Measurements from ENCODE around the gene SEPHS2. TPM values are rescaled to one million over a fixed set of nuclear protein-coding genes. Genes with fewer than 3 reads are reported as not detected.

SEPHS2 gene
- total RNA-seq, 1 experiment from 2014 or later: 53.5 TPM

- peaks cover 36% of the 10 kb centered on the region for H3K4me1 Mint-ChIP-seq
- POLR2A ChIA-PET: interaction anchor here (0.7 to 2.0 kb wide), 11 partner anchors 9 to 163 kb away, joined by 3 to 26 read pairs (median 5); partner anchors contain the start of genes CD2BP2, MYL11, ZNF764 and ZNF771
- TF ChIP-seq E2F4 (CRISPR knock-in tag; IDR thresholded peaks at IDR 0.05; ENCODE audit: borderline replicate concordance, low read depth) (0 out of 2 replicates have a peak, but pooled peaks have one; percentile 15), ESRRA (CRISPR knock-in tag; IDR thresholded peaks at IDR 0.05; ENCODE audit: borderline replicate concordance) (0 out of 2 replicates have a peak, but pooled peaks have one; percentile 40), PREB (CRISPR knock-in tag; IDR thresholded peaks at IDR 0.05; ENCODE audit: borderline replicate concordance) (0 out of 2 replicates have a peak, but pooled peaks have one; percentile 41), SMAD4 (CRISPR knock-in tag; IDR thresholded peaks at IDR 0.05) (peak; percentile 76), FOXK1 (CRISPR knock-in tag; IDR thresholded peaks at IDR 0.05) (peak; percentile 14), GABPB1 (CRISPR knock-in tag; IDR thresholded peaks at IDR 0.05) (peak; percentile 65), ZNF263 (CRISPR knock-in tag; IDR thresholded peaks at IDR 0.05; ENCODE audit: low read depth) (no peak), NFE2L1 (CRISPR knock-in tag; IDR thresholded peaks at IDR 0.05) (peak; percentile 44; the same call in 1 of the 2 replicates), ETV6 (CRISPR knock-in tag; IDR thresholded peaks at IDR 0.05) (peak; percentile 55; the same call in 1 of the 2 replicates), SP1 (CRISPR knock-in tag; conservative IDR thresholded peaks at IDR 0.05) (peak; percentile 63), MYBL2 (CRISPR knock-in tag; IDR thresholded peaks at IDR 0.05) (peak; percentile 39; the same call in 1 of the 2 replicates), MAX (CRISPR knock-in tag; IDR thresholded peaks at IDR 0.05) (peak; percentile 61; the same call in 1 of the 2 replicates), CREM (CRISPR knock-in tag; IDR thresholded peaks at IDR 0.05) (0 out of 2 replicates have a peak, but pooled peaks have one; percentile 50), NR3C1 (CRISPR knock-in tag; conservative IDR thresholded peaks at IDR 0.05; ENCODE audit: low read depth) (no peak), TEAD4 (CRISPR knock-in tag; IDR thresholded peaks at IDR 0.05) (no peak)
- TF ChIP-seq, protein P1, sequence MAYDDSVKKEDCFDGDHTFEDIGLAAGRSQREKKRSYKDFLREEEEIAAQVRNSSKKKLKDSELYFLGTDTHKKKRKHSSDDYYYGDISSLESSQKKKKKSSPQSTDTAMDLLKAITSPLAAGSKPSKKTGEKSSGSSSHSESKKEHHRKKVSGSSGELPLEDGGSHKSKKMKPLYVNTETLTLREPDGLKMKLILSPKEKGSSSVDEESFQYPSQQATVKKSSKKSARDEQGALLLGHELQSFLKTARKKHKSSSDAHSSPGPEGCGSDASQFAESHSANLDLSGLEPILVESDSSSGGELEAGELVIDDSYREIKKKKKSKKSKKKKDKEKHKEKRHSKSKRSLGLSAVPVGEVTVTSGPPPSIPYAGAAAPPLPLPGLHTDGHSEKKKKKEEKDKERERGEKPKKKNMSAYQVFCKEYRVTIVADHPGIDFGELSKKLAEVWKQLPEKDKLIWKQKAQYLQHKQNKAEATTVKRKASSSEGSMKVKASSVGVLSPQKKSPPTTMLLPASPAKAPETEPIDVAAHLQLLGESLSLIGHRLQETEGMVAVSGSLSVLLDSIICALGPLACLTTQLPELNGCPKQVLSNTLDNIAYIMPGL (CRISPR knock-in tag; IDR thresholded peaks at IDR 0.05): 0 out of 2 replicates have a peak, but pooled peaks have one; percentile 48
- TF ChIP-seq, protein P2, sequence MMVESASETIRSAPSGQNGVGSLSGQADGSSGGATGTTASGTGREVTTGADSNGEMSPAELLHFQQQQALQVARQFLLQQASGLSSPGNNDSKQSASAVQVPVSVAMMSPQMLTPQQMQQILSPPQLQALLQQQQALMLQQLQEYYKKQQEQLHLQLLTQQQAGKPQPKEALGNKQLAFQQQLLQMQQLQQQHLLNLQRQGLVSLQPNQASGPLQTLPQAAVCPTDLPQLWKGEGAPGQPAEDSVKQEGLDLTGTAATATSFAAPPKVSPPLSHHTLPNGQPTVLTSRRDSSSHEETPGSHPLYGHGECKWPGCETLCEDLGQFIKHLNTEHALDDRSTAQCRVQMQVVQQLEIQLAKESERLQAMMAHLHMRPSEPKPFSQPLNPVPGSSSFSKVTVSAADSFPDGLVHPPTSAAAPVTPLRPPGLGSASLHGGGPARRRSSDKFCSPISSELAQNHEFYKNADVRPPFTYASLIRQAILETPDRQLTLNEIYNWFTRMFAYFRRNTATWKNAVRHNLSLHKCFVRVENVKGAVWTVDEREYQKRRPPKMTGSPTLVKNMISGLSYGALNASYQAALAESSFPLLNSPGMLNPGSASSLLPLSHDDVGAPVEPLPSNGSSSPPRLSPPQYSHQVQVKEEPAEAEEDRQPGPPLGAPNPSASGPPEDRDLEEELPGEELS (CRISPR knock-in tag; IDR thresholded peaks at IDR 0.05): peak; percentile 60
- TF ChIP-seq, protein P3, sequence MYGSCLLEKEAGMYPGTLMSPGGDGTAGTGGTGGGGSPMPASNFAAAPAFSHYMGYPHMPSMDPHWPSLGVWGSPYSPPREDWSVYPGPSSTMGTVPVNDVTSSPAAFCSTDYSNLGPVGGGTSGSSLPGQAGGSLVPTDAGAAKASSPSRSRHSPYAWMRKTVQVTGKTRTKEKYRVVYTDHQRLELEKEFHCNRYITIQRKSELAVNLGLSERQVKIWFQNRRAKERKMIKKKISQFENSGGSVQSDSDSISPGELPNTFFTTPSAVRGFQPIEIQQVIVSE (CRISPR knock-in tag; IDR thresholded peaks at IDR 0.05; ENCODE audit: borderline replicate concordance): no peak
- TF ChIP-seq, protein P4, sequence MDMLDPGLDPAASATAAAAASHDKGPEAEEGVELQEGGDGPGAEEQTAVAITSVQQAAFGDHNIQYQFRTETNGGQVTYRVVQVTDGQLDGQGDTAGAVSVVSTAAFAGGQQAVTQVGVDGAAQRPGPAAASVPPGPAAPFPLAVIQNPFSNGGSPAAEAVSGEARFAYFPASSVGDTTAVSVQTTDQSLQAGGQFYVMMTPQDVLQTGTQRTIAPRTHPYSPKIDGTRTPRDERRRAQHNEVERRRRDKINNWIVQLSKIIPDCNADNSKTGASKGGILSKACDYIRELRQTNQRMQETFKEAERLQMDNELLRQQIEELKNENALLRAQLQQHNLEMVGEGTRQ (CRISPR knock-in tag; IDR thresholded peaks at IDR 0.05): peak; percentile 23; the same call in 1 of the 2 replicates
- TF ChIP-seq, protein P5, sequence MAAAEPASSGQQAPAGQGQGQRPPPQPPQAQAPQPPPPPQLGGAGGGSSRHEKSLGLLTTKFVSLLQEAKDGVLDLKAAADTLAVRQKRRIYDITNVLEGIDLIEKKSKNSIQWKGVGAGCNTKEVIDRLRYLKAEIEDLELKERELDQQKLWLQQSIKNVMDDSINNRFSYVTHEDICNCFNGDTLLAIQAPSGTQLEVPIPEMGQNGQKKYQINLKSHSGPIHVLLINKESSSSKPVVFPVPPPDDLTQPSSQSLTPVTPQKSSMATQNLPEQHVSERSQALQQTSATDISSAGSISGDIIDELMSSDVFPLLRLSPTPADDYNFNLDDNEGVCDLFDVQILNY (CRISPR knock-in tag; IDR thresholded peaks at IDR 0.05): peak; percentile 74
- TF ChIP-seq, protein P6, sequence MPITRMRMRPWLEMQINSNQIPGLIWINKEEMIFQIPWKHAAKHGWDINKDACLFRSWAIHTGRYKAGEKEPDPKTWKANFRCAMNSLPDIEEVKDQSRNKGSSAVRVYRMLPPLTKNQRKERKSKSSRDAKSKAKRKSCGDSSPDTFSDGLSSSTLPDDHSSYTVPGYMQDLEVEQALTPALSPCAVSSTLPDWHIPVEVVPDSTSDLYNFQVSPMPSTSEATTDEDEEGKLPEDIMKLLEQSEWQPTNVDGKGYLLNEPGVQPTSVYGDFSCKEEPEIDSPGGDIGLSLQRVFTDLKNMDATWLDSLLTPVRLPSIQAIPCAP (CRISPR knock-in tag; IDR thresholded peaks at IDR 0.05): 0 out of 2 replicates have a peak, but pooled peaks have one; percentile 44
- TF ChIP-seq, protein P7, sequence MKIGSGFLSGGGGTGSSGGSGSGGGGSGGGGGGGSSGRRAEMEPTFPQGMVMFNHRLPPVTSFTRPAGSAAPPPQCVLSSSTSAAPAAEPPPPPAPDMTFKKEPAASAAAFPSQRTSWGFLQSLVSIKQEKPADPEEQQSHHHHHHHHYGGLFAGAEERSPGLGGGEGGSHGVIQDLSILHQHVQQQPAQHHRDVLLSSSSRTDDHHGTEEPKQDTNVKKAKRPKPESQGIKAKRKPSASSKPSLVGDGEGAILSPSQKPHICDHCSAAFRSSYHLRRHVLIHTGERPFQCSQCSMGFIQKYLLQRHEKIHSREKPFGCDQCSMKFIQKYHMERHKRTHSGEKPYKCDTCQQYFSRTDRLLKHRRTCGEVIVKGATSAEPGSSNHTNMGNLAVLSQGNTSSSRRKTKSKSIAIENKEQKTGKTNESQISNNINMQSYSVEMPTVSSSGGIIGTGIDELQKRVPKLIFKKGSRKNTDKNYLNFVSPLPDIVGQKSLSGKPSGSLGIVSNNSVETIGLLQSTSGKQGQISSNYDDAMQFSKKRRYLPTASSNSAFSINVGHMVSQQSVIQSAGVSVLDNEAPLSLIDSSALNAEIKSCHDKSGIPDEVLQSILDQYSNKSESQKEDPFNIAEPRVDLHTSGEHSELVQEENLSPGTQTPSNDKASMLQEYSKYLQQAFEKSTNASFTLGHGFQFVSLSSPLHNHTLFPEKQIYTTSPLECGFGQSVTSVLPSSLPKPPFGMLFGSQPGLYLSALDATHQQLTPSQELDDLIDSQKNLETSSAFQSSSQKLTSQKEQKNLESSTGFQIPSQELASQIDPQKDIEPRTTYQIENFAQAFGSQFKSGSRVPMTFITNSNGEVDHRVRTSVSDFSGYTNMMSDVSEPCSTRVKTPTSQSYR (CRISPR knock-in tag; IDR thresholded peaks at IDR 0.05): no peak
Measured at GRCh38 chr16:30395155-30395991, 50.3 kb downstream of the SEPHS2 start, which contains the start of gene ZNF48. TSS of gene ZNF48 (plus strand) at chr16:30395420. CDS start at chr16:30395795, 375 bp downstream.

More at GRCh38 chr16:30395155-30395991, 50.3 kb downstream of the SEPHS2 start, which contains the start of gene ZNF48:
- CTCF ChIA-PET: interaction anchor here (0.5 to 9.3 kb wide), 18 partner anchors 9 to 283 kb away, joined by 3 to 97 read pairs (median 5); partner anchors contain the start of genes CD2BP2, DCTPP1, GDPD3 and SEPTIN1
- Mint-ChIP-seq H3K9me3 (no peaks in the 10 kb centered on the region), H3K36me3 (peaks cover 5% of the 10 kb centered on the region), H3K27ac (peak within 1 kb of the TSS; percentile 98), H3K4me3 (peak within 1 kb of the TSS; percentile 97), H3K27me3 (ENCODE audit: low read depth) (peaks cover 4% of the 10 kb centered on the region; the same call in 1 of the 2 replicates)
- peak; percentile 81 for ATAC-seq
- DNase-seq (ENCODE audit: low spot score): peak; percentile 85
